SK-N-SH (cell line): ENCODE results near the gene PDLIM5. TPM values are rescaled to one million over a fixed set of nuclear protein-coding genes. Genes with fewer than 3 reads are reported as not detected.
"Not testable (repeated sequence)": the region's sequence is repeated elsewhere in the genome, so short reads cannot be mapped to it uniquely, and the experiment has no call there.

ENCODE experiments used
- CTCF ChIA-PET: fragments of 300-600, 350-600 bp; formaldehyde crosslinking; extraction: SDS; loops from one replicate; lab custom pipeline; 2021; lab: Yijun Ruan, JAX
- POLR2A ChIA-PET: fragments of 350-600 bp; sonication (Branson Sonifier 250); formaldehyde crosslinking; extraction: SDS; loops from one replicate; lab custom pipeline; 2020; ENCODE audit warnings: antibody characterized with exemption, inconsistent platforms; lab: Yijun Ruan, JAX
- DNase-seq: peaks from one replicate; pipeline ENCODE4 v3.0.0; 2012
- H2AFZ ChIP-seq: fragments of 200-600 bp; sonication (generic); 2 replicates; pipeline ENCODE4 v1.8.1; 2016; ENCODE audit warnings: antibody characterized with exemption, mild to moderate bottlenecking, low read depth
- H3F3A ChIP-seq: fragments of 200-600 bp; sonication (generic); replicated peaks from 2 replicates; pipeline ENCODE3; 2016; ENCODE audit warnings: antibody characterized with exemption, mild to moderate bottlenecking; ENCODE audit not compliant: insufficient read depth
- H3K27ac ChIP-seq, 2 experiments: fragments of 200-500 bp in 1 of 2; fragments of 200-600 bp in 1 of 2; sonication (Bioruptor generic) in 1 of 2; sonication (generic), shearing (Covaris generic) in 1 of 2; 2 replicates each; pipeline versions ENCODE4 v1.5.1 to v1.6.1; 2014 to 2016; ENCODE audit warnings: low read depth in 2 of 2, inconsistent platforms in 1 of 2, low read length in 1 of 2, mild to moderate bottlenecking in 1 of 2, mixed read lengths in 1 of 2
- H3K27me3 ChIP-seq: fragments of 200-600 bp; sonication (generic), shearing (Covaris generic); 2 replicates; pipeline ENCODE4 v1.6.1; 2016; ENCODE audit warnings: mixed run types; ENCODE audit not compliant: insufficient read depth
- H3K36me3 ChIP-seq, 2 experiments: fragments of 200-500 bp in 1 of 2; fragments of 200-600 bp in 1 of 2; sonication (Bioruptor generic) in 1 of 2; sonication (generic) in 1 of 2; replicated peaks in 1 of 2; 2 replicates each; pipeline versions ENCODE3 to v1.5.1; 2014 to 2016; ENCODE audit warnings: low read length in 1 of 2, mild to moderate bottlenecking in 1 of 2; ENCODE audit not compliant: insufficient read depth in 2 of 2, control insufficient read depth in 1 of 2
- H3K4me1 ChIP-seq, 2 experiments: fragments of 200-500 bp in 1 of 2; fragments of 200-600 bp in 1 of 2; sonication (Bioruptor generic) in 1 of 2; sonication (generic), shearing (Covaris generic) in 1 of 2; 2 replicates each; pipeline versions ENCODE4 v1.5.1 to v1.6.1; 2014 to 2016; ENCODE audit warnings: low read depth in 1 of 2, low read length in 1 of 2, mixed run types in 1 of 2; ENCODE audit not compliant: insufficient read depth in 2 of 2, control insufficient read depth in 1 of 2
- H3K4me2 ChIP-seq: fragments of 200-600 bp; sonication (generic), shearing (Covaris generic); 2 replicates; pipeline ENCODE4 v1.6.1; 2017; ENCODE audit warnings: mixed run types
- H3K4me3 ChIP-seq, 2 experiments: fragments of 200-500 bp in 1 of 2; fragments of 200-600 bp in 1 of 2; sonication (Bioruptor generic) in 1 of 2; sonication (generic), shearing (Covaris generic) in 1 of 2; 2 replicates each; pipeline versions ENCODE4 v1.5.1 to v1.8.1; 2014 to 2016; ENCODE audit warnings: low read depth in 2 of 2, inconsistent platforms in 1 of 2, low read length in 1 of 2, mild to moderate bottlenecking in 1 of 2, mixed read lengths in 1 of 2, moderate library complexity in 1 of 2
- H3K79me2 ChIP-seq: fragments of 200-600 bp; sonication (generic); 2 replicates; pipeline ENCODE4 v1.8.1; 2017; ENCODE audit warnings: mild to moderate bottlenecking; ENCODE audit not compliant: insufficient read depth
- H3K9ac ChIP-seq: fragments of 200-600 bp; sonication (generic); 2 replicates; pipeline ENCODE4 v1.6.1; 2017; ENCODE audit warnings: mixed run types
- H3K9me2 ChIP-seq: fragments of 200-600 bp; sonication (generic); 2 replicates; pipeline ENCODE4 v1.6.1; 2017; ENCODE audit warnings: mixed run types
- H3K9me3 ChIP-seq: fragments of 200-600 bp; sonication (generic); 2 replicates; pipeline ENCODE4 v1.6.1; 2017; ENCODE audit warnings: mixed run types, mild to moderate bottlenecking, moderate library complexity
- H4K20me1 ChIP-seq: fragments of 200-600 bp; sonication (generic); 2 replicates; pipeline ENCODE4 v1.6.1; 2017; ENCODE audit warnings: mild to moderate bottlenecking, mixed run types; ENCODE audit not compliant: insufficient read depth
- CHD2 ChIP-seq: fragments of 150-350 bp; IDR thresholded peaks from 2 replicates; pipeline ENCODE4 v1.6.1; 2018; ENCODE audit warnings: low read length; ENCODE audit not compliant: partially characterized antibody
- ELF1 ChIP-seq: IDR thresholded peaks from 2 replicates; pipeline ENCODE4 v1.4.0; 2012
- EP300 ChIP-seq, 2 experiments: IDR thresholded peaks; 2 replicates each; pipeline versions ENCODE4 v1.4.0 to v1.6.1; 2012; ENCODE audit warnings: borderline replicate concordance in 1 of 2, low read depth in 1 of 2, low read length in 1 of 2
- EZH2phosphoT487 ChIP-seq: fragments of 200-600 bp; sonication (generic); IDR thresholded peaks from 2 replicates; pipeline ENCODE4 v1.6.1; 2017; ENCODE audit warnings: low read depth, mixed run types, mild to moderate bottlenecking, antibody characterized with exemption, moderate library complexity, borderline replicate concordance
- FOSL2 ChIP-seq: IDR thresholded peaks from 2 replicates; pipeline ENCODE4 v1.4.0; 2012; ENCODE audit warnings: low read depth, mild to moderate bottlenecking, moderate library complexity, borderline replicate concordance
- FOXJ3 ChIP-seq: sonication (generic); formaldehyde crosslinking; IDR thresholded peaks from 2 replicates; pipeline ENCODE4 v1.5.1; 2020; ENCODE audit warnings: mild to moderate bottlenecking, missing genetic modification reagents
- FOXM1 ChIP-seq: IDR thresholded peaks from 2 replicates; pipeline ENCODE4 v1.4.0; 2012; ENCODE audit warnings: low read depth, mild to moderate bottlenecking
- GATA2 ChIP-seq: sonication (generic); formaldehyde crosslinking; IDR thresholded peaks from 2 replicates; pipeline ENCODE4 v1.5.0; 2020; ENCODE audit warnings: mild to moderate bottlenecking, missing genetic modification reagents
- JUND ChIP-seq: IDR thresholded peaks from 2 replicates; pipeline ENCODE4 v1.4.0; 2012
- MEF2A ChIP-seq: IDR thresholded peaks from 2 replicates; pipeline ENCODE4 v1.4.0; 2012; ENCODE audit warnings: low read depth, borderline replicate concordance
- MXI1 ChIP-seq: IDR thresholded peaks from 2 replicates; pipeline ENCODE4 v1.6.1; 2012; ENCODE audit warnings: mild to moderate bottlenecking, low read depth, low read length, improper control_type of control experiment
- NFIC ChIP-seq: IDR thresholded peaks from 2 replicates; pipeline ENCODE4 v1.4.0; 2012; ENCODE audit warnings: borderline replicate concordance
- RCOR1 ChIP-seq: fragments of 150-350 bp; IDR thresholded peaks from 2 replicates; pipeline ENCODE4 v1.6.1; 2017; ENCODE audit warnings: antibody characterized with exemption, low read length
- RFX5 ChIP-seq: IDR thresholded peaks from 2 replicates; pipeline ENCODE4 v1.6.1; 2012; ENCODE audit warnings: mild to moderate bottlenecking, improper control_type of control experiment, low read length
- SIN3A ChIP-seq: IDR thresholded peaks from 2 replicates; pipeline ENCODE4 v1.6.1; 2012; ENCODE audit warnings: low read depth, mild to moderate bottlenecking, low read length, moderate library complexity, borderline replicate concordance
- SMC3 ChIP-seq: IDR thresholded peaks from 2 replicates; pipeline ENCODE4 v1.6.1; 2012; ENCODE audit warnings: low read depth, low read length, improper control_type of control experiment
- TCF12 ChIP-seq: IDR thresholded peaks from 2 replicates; pipeline ENCODE4 v1.4.0; 2012
- TEAD4 ChIP-seq: IDR thresholded peaks from 2 replicates; pipeline ENCODE4 v1.4.0; 2012; ENCODE audit warnings: mild to moderate bottlenecking, borderline replicate concordance; ENCODE audit not compliant: insufficient read depth
- USF1 ChIP-seq: IDR thresholded peaks from 2 replicates; pipeline ENCODE4 v1.4.0; 2012; ENCODE audit warnings: low read depth, borderline replicate concordance
- ZBTB33 ChIP-seq: IDR thresholded peaks from 2 replicates; pipeline ENCODE4 v1.4.0; 2012; ENCODE audit warnings: low read depth, borderline replicate concordance
- WGBS: methylation state at CpG from one replicate; pipeline ENCODE4 v1.1.6; 2017; ENCODE audit warnings: low lambda C conversion rate; 5-methylcytosine and 5-hydroxymethylcytosine counted together
- polyA plus RNA-seq, 3 experiments: library from polyadenylated mRNA; depleted of rRNA; stranded (reverse); fragments of >200 nt; gene quantifications; 2 replicates each; pipeline ENCODE4 v1.2.3, GENCODE V29; 2012

The PDLIM5 gene
- polyA plus RNA-seq, 1 of the 3 experiments (the other 2 are of a cell fraction), result 36.7 TPM

GRCh38 chr4:94626942-94627341, 175.2 kb downstream of the PDLIM5 start:
- Histone ChIP-seq H3K4me1 (no peaks in the 10 kb centered on the region), H3K4me3 (no peak overlapping the region), H3K9ac (no peak overlapping the region), H3K9me3 (no peaks in the 10 kb centered on the region), H4K20me1 (0 out of 2 replicates have a peak, but pooled peaks cover 3% of the 10 kb centered on the region), H2AFZ (no peak overlapping the region), H3K4me2 (no peak overlapping the region), H3F3A (no peaks in the 10 kb centered on the region), H3K27ac (no peak overlapping the region), H3K79me2 (peaks cover 32% of the 10 kb centered on the region; the same call in 1 of the 2 replicates), H3K36me3 (peaks cover 0 to 45% of the 10 kb centered on the region in 2 experiments), H3K9me2 (no peaks in the 10 kb centered on the region), H3K27me3 (no peaks in the 10 kb centered on the region)
- ChIA-PET CTCF (interaction anchor here (0.6 to 1.9 kb wide), 2 partner anchors 131 to 468 kb away, joined by 3 to 6 read pairs; no protein-coding TSS in a partner anchor), POLR2A (no interaction called here)
- WGBS, result 93% methylated on average over 3 of the region's 3 CpGs
- no peak for DNase-seq
- TF ChIP-seq CHD2 (no peak), GATA2 (CRISPR knock-in tag) (no peak), FOXJ3 (no peak), FOSL2 (no peak)

- H3K4me3 ChIP-seq, H4K20me1 ChIP-seq, H2AFZ ChIP-seq, H3K27me3 ChIP-seq, H3K9me2 ChIP-seq, H3K27ac ChIP-seq, DNase-seq, H3K9me3 ChIP-seq, H3K9ac ChIP-seq, H3F3A ChIP-seq, POLR2A ChIA-PET, H3K4me2 ChIP-seq, H3K4me1 ChIP-seq: not testable (repeated sequence)
- WGBS, result 94% methylated on average over 8 of the region's 8 CpGs
- CTCF ChIA-PET, result interaction anchor here (1.3 kb wide), 1 partner anchor 8 kb away, joined by 4 read pairs; no protein-coding TSS in a partner anchor
- H3K36me3 ChIP-seq, result peaks cover 0 to 37% of the 10 kb centered on the region in 2 experiments
- H3K79me2 ChIP-seq, result peaks cover 28% of the 10 kb centered on the region; the same call in 1 of the 2 replicates
These were observed 177.3 kb downstream of the PDLIM5 start for GRCh38 chr4:94629058-94629457.

GRCh38 chr4:94629837-94630236, 178.1 kb downstream of the PDLIM5 start:
- no peak overlapping the region for H3K27ac ChIP-seq
- POLR2A ChIA-PET, result no interaction called here
- H3K4me2 ChIP-seq, result no peak overlapping the region
- peaks cover 0 to 29% of the 10 kb centered on the region in 2 experiments for H3K36me3 ChIP-seq
- CTCF ChIA-PET, result interaction anchor here (1.1 to 1.3 kb wide), 2 partner anchors 9 to 474 kb away, joined by 4 read pairs; no protein-coding TSS in a partner anchor
- H3F3A ChIP-seq, result peaks cover 6% of the 10 kb centered on the region
- TF ChIP-seq TCF12 (no peak), USF1 (no peak), SMC3 (no peak), NFIC (no peak), ZBTB33 (no peak), EP300 (IDR thresholded peaks at IDR 0.05; ENCODE audit: borderline replicate concordance in 1 of 2, low read depth in 1 of 2, low read length in 1 of 2) (no peak), FOSL2 (no peak), SIN3A (no peak), CHD2 (no peak), TEAD4 (no peak), MEF2A (no peak), RFX5 (no peak), MXI1 (no peak), EZH2phosphoT487 (no peak), JUND (no peak), ELF1 (no peak), FOXM1 (no peak), RCOR1 (no peak), GATA2 (CRISPR knock-in tag) (no peak)
- 0 out of 2 replicates have a peak, but pooled peaks cover 3% of the 10 kb centered on the region for H4K20me1 ChIP-seq
- no peak for DNase-seq
- H3K27me3 ChIP-seq, result no peaks in the 10 kb centered on the region
- H2AFZ ChIP-seq, result no peak overlapping the region
- 90% methylated on average over 2 of the region's 2 CpGs for WGBS
- H3K4me1 ChIP-seq, result no peaks in the 10 kb centered on the region; a peak in 2 of 4 replicates
- no peaks in the 10 kb centered on the region for H3K9me3 ChIP-seq
- no peaks in the 10 kb centered on the region for H3K9me2 ChIP-seq
- H3K4me3 ChIP-seq, result no peak overlapping the region
- H3K79me2 ChIP-seq, result peaks cover 28% of the 10 kb centered on the region; the same call in 1 of the 2 replicates
- H3K9ac ChIP-seq, result no peak overlapping the region
